CD4-positive, alpha-beta T cell treated with Interleukin-17A for 1 hour (primary cell): ENCODE data around the gene MOCOS.

ENCODE experiments used
- DNase-seq: peaks from one replicate; pipeline ENCODE4 v3.0.0-alpha.2; 2020

The MOCOS gene

GRCh38 chr18:36181441-36181840 lies 5.9 kb upstream of the MOCOS start:
- DNase-seq = no peak

GRCh38 chr18:36181898-36182506 lies 5.3 kb upstream of the MOCOS start:
- no peak for DNase-seq

- DNase-seq = no peak
These were observed 4.3 kb upstream of the MOCOS start for GRCh38 chr18:36183033-36183432.

GRCh38 chr18:36183987-36184386 lies 3.3 kb upstream of the MOCOS start:
- no peak for DNase-seq

GRCh38 chr18:36185157-36185556 lies 2.1 kb upstream of the MOCOS start:
- no peak for DNase-seq

- DNase-seq = no peak
These were observed 1.3 kb upstream of the MOCOS start for GRCh38 chr18:36185901-36186460.

- DNase-seq = no peak
These were observed 670 bp upstream of the MOCOS start for GRCh38 chr18:36186461-36187192.

- DNase-seq = no peak
These were observed 777 bp downstream of the MOCOS start for GRCh38 chr18:36187826-36188721.

- DNase-seq = no peak
These were observed 1.6 kb downstream of the MOCOS start for GRCh38 chr18:36188916-36189315.

GRCh38 chr18:36189486-36189885 lies 2.2 kb downstream of the MOCOS start:
- no peak for DNase-seq

- DNase-seq = no peak
These were observed 4.0 kb downstream of the MOCOS start for GRCh38 chr18:36191286-36191685.

GRCh38 chr18:36191711-36192110 lies 4.4 kb downstream of the MOCOS start:
- DNase-seq = no peak

GRCh38 chr18:36194600-36195315 lies 7.5 kb downstream of the MOCOS start:
- no peak for DNase-seq

GRCh38 chr18:36195427-36196122 lies 8.3 kb downstream of the MOCOS start:
- DNase-seq = no peak

- DNase-seq = no peak
These were observed 9.1 kb downstream of the MOCOS start for GRCh38 chr18:36196238-36196995.

- DNase-seq = no peak
These were observed 10.3 kb downstream of the MOCOS start for GRCh38 chr18:36197511-36198166.

GRCh38 chr18:36199691-36200295 lies 12.5 kb downstream of the MOCOS start:
- DNase-seq = no peak

GRCh38 chr18:36200354-36200771 lies 13.1 kb downstream of the MOCOS start:
- DNase-seq = no peak

GRCh38 chr18:36201765-36202164 lies 14.5 kb downstream of the MOCOS start:
- DNase-seq = no peak

- no peak for DNase-seq
These were observed 16.1 kb downstream of the MOCOS start for GRCh38 chr18:36203360-36203895.
